Loucy (cell line): ENCODE results near the gene AGAP1.

ENCODE experiments used
- H2AFZ ChIP-seq: fragments of 200-600 bp; sonication (generic); 2 replicates; pipeline ENCODE4 v1.6.0; 2016; ENCODE audit warnings: antibody characterized with exemption, mild to moderate bottlenecking, low read length, moderate library complexity
- H3F3A ChIP-seq: fragments of 200-600 bp; 2 replicates; pipeline ENCODE4 v1.6.0; 2016; ENCODE audit warnings: antibody characterized with exemption, low read depth, mild to moderate bottlenecking
- H3K27me3 ChIP-seq: fragments of 200-600 bp; sonication (generic); 2 replicates; pipeline ENCODE4 v1.6.1; 2014; ENCODE audit warnings: low read length, mild to moderate bottlenecking; ENCODE audit not compliant: insufficient read depth, poor library complexity, severe bottlenecking
- H3K36me3 ChIP-seq: fragments of 200-600 bp; sonication (generic); 2 replicates; pipeline ENCODE4 v1.6.1; 2016; ENCODE audit warnings: low read length; ENCODE audit not compliant: insufficient read depth
- H3K4me1 ChIP-seq: fragments of 200-600 bp; sonication (generic); 2 replicates; pipeline ENCODE4 v1.5.1; 2014; ENCODE audit warnings: low read length, mild to moderate bottlenecking; ENCODE audit not compliant: insufficient read depth, poor library complexity, severe bottlenecking
- H3K4me2 ChIP-seq: fragments of 200-600 bp; sonication (generic); 2 replicates; pipeline ENCODE4 v1.6.0; 2014; ENCODE audit warnings: antibody characterized with exemption, low read length, low read depth, mild to moderate bottlenecking; ENCODE audit not compliant: poor library complexity, severe bottlenecking
- H3K4me3 ChIP-seq: fragments of 200-600 bp; sonication (generic); 2 replicates; pipeline ENCODE4 v1.5.1; 2014; ENCODE audit warnings: low read length, mild to moderate bottlenecking, mixed read lengths; ENCODE audit not compliant: poor library complexity, severe bottlenecking
- H3K79me2 ChIP-seq: fragments of 200-600 bp; sonication (generic); 2 replicates; pipeline ENCODE4 v1.6.1; 2014; ENCODE audit warnings: low read length; ENCODE audit not compliant: insufficient read depth
- H3K9ac ChIP-seq: fragments of 200-600 bp; sonication (generic); 2 replicates; pipeline ENCODE4 v1.6.0; 2014; ENCODE audit warnings: mild to moderate bottlenecking, low read depth, low read length, moderate library complexity; ENCODE audit not compliant: poor library complexity, severe bottlenecking
- H3K9me2 ChIP-seq: fragments of 200-600 bp; sonication (generic); replicated peaks from 2 replicates; pipeline ENCODE4 v1.6.1; 2016; ENCODE audit warnings: low read depth, low read length, mixed read lengths
- H3K9me3 ChIP-seq: fragments of 200-600 bp; sonication (generic); 2 replicates; pipeline ENCODE4 v1.6.1; 2014; ENCODE audit warnings: mild to moderate bottlenecking, antibody characterized with exemption, low read length, low read depth; ENCODE audit not compliant: insufficient read depth
- H4K20me1 ChIP-seq: fragments of 200-600 bp; sonication (generic); 2 replicates; pipeline ENCODE4 v1.6.0; 2014; ENCODE audit warnings: antibody characterized with exemption, low read length, mild to moderate bottlenecking; ENCODE audit not compliant: insufficient read depth, poor library complexity, severe bottlenecking
- EZH2phosphoT487 ChIP-seq: fragments of 200-600 bp; IDR thresholded peaks from 2 replicates; pipeline ENCODE4 v1.6.1; 2018; ENCODE audit warnings: antibody characterized with exemption, mild to moderate bottlenecking, moderate library complexity, borderline replicate concordance
- TF ChIP-seq, protein P1 (sequence below): fragments of 200-600 bp; sonication (generic); conservative IDR thresholded peaks from 2 replicates; pipeline ENCODE4 v1.5.1; 2014; ENCODE audit warnings: mild to moderate bottlenecking, antibody characterized with exemption, low read length

AGAP1 gene

DNA sequence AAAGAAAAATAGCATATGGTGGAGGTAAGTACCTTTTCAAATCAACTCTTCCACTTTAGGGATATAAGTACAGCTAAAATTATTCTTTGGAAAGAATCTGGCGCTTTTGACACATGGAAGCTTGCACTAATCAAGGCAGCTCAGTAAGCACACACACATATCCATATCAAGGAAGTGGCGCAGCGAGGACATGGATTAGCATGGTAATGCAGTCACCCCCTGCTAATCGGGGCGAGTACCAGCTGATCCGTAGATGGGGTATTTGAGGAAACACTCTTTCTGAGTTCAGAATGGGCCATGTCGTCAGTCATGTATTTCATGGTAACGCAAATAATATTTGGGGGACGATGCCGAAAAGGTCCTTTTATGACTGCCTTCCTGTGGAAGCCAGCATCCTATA lies 429.0 kb downstream of the AGAP1 start:
- Histone ChIP-seq H2AFZ (no peak overlapping the region), H3F3A (no peaks in the 10 kb centered on the region), H4K20me1 (no peaks in the 10 kb centered on the region), H3K4me1 (no peaks in the 10 kb centered on the region), H3K9ac (no peak overlapping the region), H3K4me3 (no peak overlapping the region), H3K4me2 (no peak overlapping the region), H3K79me2 (no peaks in the 10 kb centered on the region), H3K36me3 (no peaks in the 10 kb centered on the region), H3K9me2 (no peaks in the 10 kb centered on the region), H3K9me3 (no peaks in the 10 kb centered on the region), H3K27me3 (no peaks in the 10 kb centered on the region)
- TF ChIP-seq, protein P1, sequence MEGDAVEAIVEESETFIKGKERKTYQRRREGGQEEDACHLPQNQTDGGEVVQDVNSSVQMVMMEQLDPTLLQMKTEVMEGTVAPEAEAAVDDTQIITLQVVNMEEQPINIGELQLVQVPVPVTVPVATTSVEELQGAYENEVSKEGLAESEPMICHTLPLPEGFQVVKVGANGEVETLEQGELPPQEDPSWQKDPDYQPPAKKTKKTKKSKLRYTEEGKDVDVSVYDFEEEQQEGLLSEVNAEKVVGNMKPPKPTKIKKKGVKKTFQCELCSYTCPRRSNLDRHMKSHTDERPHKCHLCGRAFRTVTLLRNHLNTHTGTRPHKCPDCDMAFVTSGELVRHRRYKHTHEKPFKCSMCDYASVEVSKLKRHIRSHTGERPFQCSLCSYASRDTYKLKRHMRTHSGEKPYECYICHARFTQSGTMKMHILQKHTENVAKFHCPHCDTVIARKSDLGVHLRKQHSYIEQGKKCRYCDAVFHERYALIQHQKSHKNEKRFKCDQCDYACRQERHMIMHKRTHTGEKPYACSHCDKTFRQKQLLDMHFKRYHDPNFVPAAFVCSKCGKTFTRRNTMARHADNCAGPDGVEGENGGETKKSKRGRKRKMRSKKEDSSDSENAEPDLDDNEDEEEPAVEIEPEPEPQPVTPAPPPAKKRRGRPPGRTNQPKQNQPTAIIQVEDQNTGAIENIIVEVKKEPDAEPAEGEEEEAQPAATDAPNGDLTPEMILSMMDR = no peak
- no peak for TF ChIP-seq EZH2phosphoT487

DNA sequence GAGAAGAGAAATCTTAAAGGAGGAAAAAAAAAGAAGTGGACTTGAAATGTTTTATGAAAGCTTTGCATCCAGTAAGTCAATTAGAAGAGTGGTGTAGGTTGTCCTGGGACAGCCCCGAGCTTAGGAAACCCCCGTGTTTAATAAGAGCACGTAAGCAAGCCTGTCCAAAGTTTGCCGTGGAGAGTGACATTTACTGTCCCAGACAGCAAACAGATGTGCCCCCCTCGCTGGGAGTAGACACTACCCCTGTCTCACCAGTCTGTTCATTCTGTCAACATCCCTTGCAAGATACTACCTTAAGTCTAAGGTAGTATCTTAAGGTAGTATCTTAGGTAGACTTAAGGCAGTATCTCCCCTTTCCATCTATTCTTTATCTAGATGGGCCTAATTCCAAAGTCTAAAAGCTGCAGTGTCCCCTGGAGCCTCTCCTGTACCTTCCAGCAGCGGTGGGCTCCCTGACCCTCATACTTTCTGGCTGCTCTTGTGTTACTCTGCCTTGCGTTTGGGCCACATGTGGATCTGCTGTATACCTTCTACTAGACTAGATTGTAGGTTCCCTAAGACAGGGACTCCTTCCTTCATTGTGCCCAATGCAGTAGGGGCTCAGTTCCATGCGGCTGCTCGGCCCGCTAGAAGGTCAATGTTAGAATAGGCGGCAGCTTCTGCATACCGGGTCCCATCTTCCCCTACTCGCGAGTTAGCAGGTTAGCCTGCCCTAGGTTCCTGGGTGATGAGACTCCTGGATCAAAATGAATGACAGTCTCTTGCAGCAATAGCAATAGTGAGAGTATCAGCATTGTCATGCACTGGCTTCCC lies 430.2 kb downstream of the AGAP1 start:
- no peak overlapping the region for H2AFZ ChIP-seq
- H3F3A ChIP-seq = no peaks in the 10 kb centered on the region
- no peaks in the 10 kb centered on the region for H3K4me1 ChIP-seq
- no peak overlapping the region for H3K9ac ChIP-seq
- TF ChIP-seq, protein P1 = no peak
- TF ChIP-seq EZH2phosphoT487 = no peak
- H4K20me1 ChIP-seq = no peaks in the 10 kb centered on the region
- no peaks in the 10 kb centered on the region for H3K36me3 ChIP-seq
- no peaks in the 10 kb centered on the region for H3K79me2 ChIP-seq
- H3K4me2 ChIP-seq = no peak overlapping the region
- H3K4me3 ChIP-seq = no peak overlapping the region
- H3K9me3 ChIP-seq = no peaks in the 10 kb centered on the region
- no peaks in the 10 kb centered on the region for H3K27me3 ChIP-seq
- H3K9me2 ChIP-seq = no peaks in the 10 kb centered on the region

DNA sequence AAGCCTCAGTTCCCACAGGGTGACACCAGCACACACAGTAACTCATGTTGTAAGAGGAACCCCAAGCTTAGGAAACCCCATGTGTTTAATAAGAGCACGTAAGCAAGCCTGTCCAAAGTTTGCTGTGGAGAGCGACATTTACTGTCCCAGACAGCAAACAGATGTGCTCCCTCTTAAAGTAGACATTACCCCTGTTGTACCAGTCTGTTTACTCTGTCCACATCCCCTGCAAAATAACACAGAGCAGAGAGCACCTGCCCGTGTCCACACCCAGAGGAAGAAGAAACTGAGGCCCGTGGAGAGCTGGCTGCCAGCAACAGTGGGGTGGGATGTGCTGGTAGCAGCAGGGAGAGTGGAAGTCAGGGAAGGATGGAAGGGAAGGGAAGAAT lies 430.8 kb downstream of the AGAP1 start:
- Histone ChIP-seq H3K79me2 (no peaks in the 10 kb centered on the region), H3K4me2 (no peak overlapping the region), H3K9me2 (no peaks in the 10 kb centered on the region), H4K20me1 (no peaks in the 10 kb centered on the region), H3K36me3 (no peaks in the 10 kb centered on the region), H3K9ac (no peak overlapping the region), H2AFZ (no peak overlapping the region), H3K9me3 (no peaks in the 10 kb centered on the region), H3K4me3 (no peak overlapping the region), H3F3A (no peaks in the 10 kb centered on the region), H3K4me1 (no peaks in the 10 kb centered on the region), H3K27me3 (no peaks in the 10 kb centered on the region)
- TF ChIP-seq, protein P1 = no peak
- TF ChIP-seq EZH2phosphoT487 = no peak
